ENCODE data around the gene PLEKHA7. TPM values are rescaled to one million over a fixed set of nuclear protein-coding genes. Genes with fewer than 3 reads are reported as not detected.

Gene PLEKHA7
- total RNA-seq, 4 donors from 2014 or later = 23.6 to 47.5 (median 32.7) TPM

GRCh38 chr11:16902781-16903378, 111.3 kb downstream of the PLEKHA7 start:
- Histone ChIP-seq H3K36me3 (no peaks in the 10 kb centered on the region), H3K4me1 (peaks cover 17% of the 10 kb centered on the region), H3K9me3 (no peaks in the 10 kb centered on the region), H3K4me3 (no peak overlapping the region), H3K27me3 (no peaks in the 10 kb centered on the region), H3K27ac (no peak overlapping the region)
- DNase-seq (ENCODE audit: low spot score in 2 of 2) = no peak
- TF ChIP-seq EP300 (IDR thresholded peaks at IDR 0.05) (no peak), POLR2A (IDR thresholded peaks at IDR 0.05) (no peak)
- WGBS = 51% methylated on average over 2 of the region's 2 CpGs

GRCh38 chr11:16902182-16902581, 112.0 kb downstream of the PLEKHA7 start:
- no peaks in the 10 kb centered on the region for H3K27me3 ChIP-seq
- 69% methylated on average over 6 of the region's 6 CpGs for WGBS
- no peak overlapping the region for H3K27ac ChIP-seq
- H3K4me3 ChIP-seq = no peak overlapping the region
- H3K4me1 ChIP-seq = peaks cover 22% of the 10 kb centered on the region
- no peak for TF ChIP-seq CTCF (IDR thresholded peaks at IDR 0.05)
- TF ChIP-seq POLR2A (IDR thresholded peaks at IDR 0.05) = no peak
- TF ChIP-seq POLR2AphosphoS5 (IDR thresholded peaks at IDR 0.05) = no peak
- TF ChIP-seq EP300 (IDR thresholded peaks at IDR 0.05) = no peak
- H3K9me3 ChIP-seq = no peaks in the 10 kb centered on the region
- DNase-seq (ENCODE audit: low spot score in 2 of 2) = no peak
- H3K36me3 ChIP-seq = no peaks in the 10 kb centered on the region

- DNase-seq (ENCODE audit: low spot score in 2 of 2) = no peak
- TF ChIP-seq EP300 (IDR thresholded peaks at IDR 0.05) (no peak), CTCF (IDR thresholded peaks at IDR 0.05) (no peak), POLR2AphosphoS5 (IDR thresholded peaks at IDR 0.05) (no peak), POLR2A (IDR thresholded peaks at IDR 0.05) (no peak)
- Histone ChIP-seq H3K27ac (no peak overlapping the region), H3K4me3 (no peak overlapping the region), H3K36me3 (no peaks in the 10 kb centered on the region), H3K9me3 (no peaks in the 10 kb centered on the region), H3K27me3 (no peaks in the 10 kb centered on the region), H3K4me1 (peaks cover 24% of the 10 kb centered on the region)
Observed at GRCh38 chr11:16900491-16900890, 113.7 kb downstream of the PLEKHA7 start.

GRCh38 chr11:16899708-16900303, 114.4 kb downstream of the PLEKHA7 start:
- no peaks in the 10 kb centered on the region for H3K36me3 ChIP-seq
- H3K4me3 ChIP-seq = no peak overlapping the region
- no peak for DNase-seq (ENCODE audit: low spot score in 2 of 2)
- no peak overlapping the region for H3K27ac ChIP-seq
- TF ChIP-seq POLR2A (IDR thresholded peaks at IDR 0.05) (no peak), EP300 (IDR thresholded peaks at IDR 0.05) (no peak), POLR2AphosphoS5 (IDR thresholded peaks at IDR 0.05) (no peak), CTCF (IDR thresholded peaks at IDR 0.05) (no peak)
- peaks cover 24% of the 10 kb centered on the region for H3K4me1 ChIP-seq
- no peaks in the 10 kb centered on the region for H3K9me3 ChIP-seq
- H3K27me3 ChIP-seq = no peaks in the 10 kb centered on the region

- H3K9me3 ChIP-seq = no peaks in the 10 kb centered on the region
- H3K4me1 ChIP-seq = peaks cover 24% of the 10 kb centered on the region
- no peaks in the 10 kb centered on the region for H3K27me3 ChIP-seq
- no peaks in the 10 kb centered on the region for H3K36me3 ChIP-seq
- DNase-seq (ENCODE audit: low spot score in 2 of 2) = no peak
- WGBS = 76% methylated on average over 1 of the region's 1 CpG
- no peak overlapping the region for H3K4me3 ChIP-seq
- no peak overlapping the region for H3K27ac ChIP-seq
- TF ChIP-seq POLR2A (IDR thresholded peaks at IDR 0.05) = no peak
- no peak for TF ChIP-seq CTCF (IDR thresholded peaks at IDR 0.05)
- no peak for TF ChIP-seq POLR2AphosphoS5 (IDR thresholded peaks at IDR 0.05)
- no peak for TF ChIP-seq EP300 (IDR thresholded peaks at IDR 0.05)
Observed at GRCh38 chr11:16898274-16898985, 115.8 kb downstream of the PLEKHA7 start.

All from suprapubic skin (tissue), 4 donors.